Renal cortex interstitium (tissue), 15 donors: ENCODE measurements around the gene PODXL. TPM values are rescaled to one million over a fixed set of nuclear protein-coding genes. Genes with fewer than 3 reads are reported as not detected.

Source experiments
- DNase-seq, 11 donors: peaks; one replicate each; pipeline ENCODE4 v3.0.0-alpha.2; 2013; ENCODE audit warnings: low read depth in 9 of 11, low spot score in 4 of 11; ENCODE audit errors: extremely low read depth in 1 of 11
- long read RNA-seq, 16 experiments: transcript quantifications; one replicate each; lab custom pipeline, GENCODE V29; 2026
- polyA plus RNA-seq, 3 donors: library from polyadenylated mRNA; unstranded; fragments of 120-200 nt; gene quantifications; one replicate each; pipeline ENCODE4 v1.2.1, GENCODE V29; 2013; ENCODE audit not compliant: insufficient read length in 3 of 3

Gene PODXL
- polyA plus RNA-seq: 100 to 1,000 TPM; 669 to 759 (median 678) TPM
- long read RNA-seq, donor 1, transcript PODXL-205 (2 exons, 588 nt): major isoform, 24 of 319 reads
- long read RNA-seq, donor 1, transcript PODXL-206 (2 exons, 797 nt): minor isoform, 5 of 319 reads
- long read RNA-seq, donor 1, transcript PODXL-201 (8 exons, 2,011 nt): minor isoform, 10 of 319 reads
- long read RNA-seq, donor 1, partial matches to known transcripts: 278 of 319 reads
- long read RNA-seq, donor 1, other reads (novel, unspliced or antisense): 0 of 319 reads
- long read RNA-seq, donor 2, transcript PODXL-201 (8 exons, 2,011 nt): minor isoform, 12 of 304 reads
- long read RNA-seq, donor 2, transcript PODXL-205 (2 exons, 588 nt): major isoform, 19 of 304 reads
- long read RNA-seq, donor 2, partial matches to known transcripts: 267 of 304 reads
- long read RNA-seq, donor 2, other reads (novel, unspliced or antisense): 0 of 304 reads
- long read RNA-seq, donor 3, full-length matches to known transcripts: 65 of 333 reads
- long read RNA-seq, donor 3, partial matches to known transcripts: 268 of 333 reads
- long read RNA-seq, donor 3, other reads (novel, unspliced or antisense): 0 of 333 reads
- long read RNA-seq, donor 4, transcript PODXL-201 (8 exons, 2,011 nt): major isoform, 30 of 214 reads
- long read RNA-seq, donor 4, transcript PODXL-202 (9 exons, 2,105 nt): minor isoform, 12 of 214 reads
- long read RNA-seq, donor 4, partial matches to known transcripts: 163 of 214 reads
- long read RNA-seq, donor 4, other reads (novel, unspliced or antisense): 0 of 214 reads
- long read RNA-seq, donor 5: 0 reads
- long read RNA-seq, donor 6, transcript PODXL-206 (2 exons, 797 nt): minor isoform, 6 of 401 reads
- long read RNA-seq, donor 6, transcript PODXL-202 (9 exons, 2,105 nt): minor isoform, 6 of 401 reads
- long read RNA-seq, donor 6, transcript PODXL-205 (2 exons, 588 nt): major isoform, 40 of 401 reads
- long read RNA-seq, donor 6, transcript PODXL-201 (8 exons, 2,011 nt): minor isoform, 20 of 401 reads
- long read RNA-seq, donor 6, partial matches to known transcripts: 328 of 401 reads
- long read RNA-seq, donor 6, other reads (novel, unspliced or antisense): 0 of 401 reads
- long read RNA-seq, donor 7, full-length matches to known transcripts: 56 of 300 reads
- long read RNA-seq, donor 7, partial matches to known transcripts: 239 of 300 reads
- long read RNA-seq, donor 7, other reads (novel, unspliced or antisense): 5 of 300 reads
- long read RNA-seq, donor 8: 0 reads
- long read RNA-seq, donor 9, transcript PODXL-205 (2 exons, 588 nt): minor isoform, 11 of 222 reads
- long read RNA-seq, donor 9, transcript PODXL-201 (8 exons, 2,011 nt): major isoform, 29 of 222 reads
- long read RNA-seq, donor 9, transcript PODXL-206 (2 exons, 797 nt): minor isoform, 6 of 222 reads
- long read RNA-seq, donor 9, transcript PODXL-202 (9 exons, 2,105 nt): minor isoform, 12 of 222 reads
- long read RNA-seq, donor 9, partial matches to known transcripts: 156 of 222 reads
- long read RNA-seq, donor 9, other reads (novel, unspliced or antisense): 8 of 222 reads
- long read RNA-seq, donor 10, transcript PODXL-205 (2 exons, 588 nt): minor isoform, 11 of 246 reads
- long read RNA-seq, donor 10, transcript PODXL-201 (8 exons, 2,011 nt): major isoform, 18 of 246 reads
- long read RNA-seq, donor 10, transcript PODXL-202 (9 exons, 2,105 nt): minor isoform, 8 of 246 reads
- long read RNA-seq, donor 10, partial matches to known transcripts: 199 of 246 reads
- long read RNA-seq, donor 10, other reads (novel, unspliced or antisense): 6 of 246 reads
- long read RNA-seq, donor 11, transcript PODXL-201 (8 exons, 2,011 nt): major isoform, 25 of 199 reads
- long read RNA-seq, donor 11, transcript PODXL-202 (9 exons, 2,105 nt): minor isoform, 9 of 199 reads
- long read RNA-seq, donor 11, transcript PODXL-206 (2 exons, 797 nt): minor isoform, 8 of 199 reads
- long read RNA-seq, donor 11, transcript PODXL-205 (2 exons, 588 nt): minor isoform, 11 of 199 reads
- long read RNA-seq, donor 11, partial matches to known transcripts: 146 of 199 reads
- long read RNA-seq, donor 11, other reads (novel, unspliced or antisense): 0 of 199 reads
- long read RNA-seq, donor 12, transcript PODXL-201 (8 exons, 2,011 nt): major isoform, 6 of 124 reads
- long read RNA-seq, donor 12, transcript PODXL-205 (2 exons, 588 nt): major isoform, 6 of 124 reads
- long read RNA-seq, donor 12, partial matches to known transcripts: 105 of 124 reads
- long read RNA-seq, donor 12, other reads (novel, unspliced or antisense): 0 of 124 reads
- long read RNA-seq, donor 13: 0 reads
- long read RNA-seq, donor 14, transcript PODXL-201 (8 exons, 2,011 nt): major isoform, 16 of 305 reads
- long read RNA-seq, donor 14, transcript PODXL-205 (2 exons, 588 nt): minor isoform, 7 of 305 reads
- long read RNA-seq, donor 14, transcript PODXL-202 (9 exons, 2,105 nt): minor isoform, 7 of 305 reads
- long read RNA-seq, donor 14, partial matches to known transcripts: 275 of 305 reads
- long read RNA-seq, donor 14, other reads (novel, unspliced or antisense): 0 of 305 reads
- long read RNA-seq, donor 15, transcript PODXL-202 (9 exons, 2,105 nt): minor isoform, 11 of 141 reads
- long read RNA-seq, donor 15, transcript PODXL-205 (2 exons, 588 nt): minor isoform, 10 of 141 reads
- long read RNA-seq, donor 15, transcript PODXL-201 (8 exons, 2,011 nt): major isoform, 14 of 141 reads
- long read RNA-seq, donor 15, partial matches to known transcripts: 103 of 141 reads
- long read RNA-seq, donor 15, other reads (novel, unspliced or antisense): 0 of 141 reads
- long read RNA-seq, donor 16, full-length matches to known transcripts: 148 of 500 reads
- long read RNA-seq, donor 16, partial matches to known transcripts: 344 of 500 reads
- long read RNA-seq, donor 16, other reads (novel, unspliced or antisense): 8 of 500 reads

DNA sequence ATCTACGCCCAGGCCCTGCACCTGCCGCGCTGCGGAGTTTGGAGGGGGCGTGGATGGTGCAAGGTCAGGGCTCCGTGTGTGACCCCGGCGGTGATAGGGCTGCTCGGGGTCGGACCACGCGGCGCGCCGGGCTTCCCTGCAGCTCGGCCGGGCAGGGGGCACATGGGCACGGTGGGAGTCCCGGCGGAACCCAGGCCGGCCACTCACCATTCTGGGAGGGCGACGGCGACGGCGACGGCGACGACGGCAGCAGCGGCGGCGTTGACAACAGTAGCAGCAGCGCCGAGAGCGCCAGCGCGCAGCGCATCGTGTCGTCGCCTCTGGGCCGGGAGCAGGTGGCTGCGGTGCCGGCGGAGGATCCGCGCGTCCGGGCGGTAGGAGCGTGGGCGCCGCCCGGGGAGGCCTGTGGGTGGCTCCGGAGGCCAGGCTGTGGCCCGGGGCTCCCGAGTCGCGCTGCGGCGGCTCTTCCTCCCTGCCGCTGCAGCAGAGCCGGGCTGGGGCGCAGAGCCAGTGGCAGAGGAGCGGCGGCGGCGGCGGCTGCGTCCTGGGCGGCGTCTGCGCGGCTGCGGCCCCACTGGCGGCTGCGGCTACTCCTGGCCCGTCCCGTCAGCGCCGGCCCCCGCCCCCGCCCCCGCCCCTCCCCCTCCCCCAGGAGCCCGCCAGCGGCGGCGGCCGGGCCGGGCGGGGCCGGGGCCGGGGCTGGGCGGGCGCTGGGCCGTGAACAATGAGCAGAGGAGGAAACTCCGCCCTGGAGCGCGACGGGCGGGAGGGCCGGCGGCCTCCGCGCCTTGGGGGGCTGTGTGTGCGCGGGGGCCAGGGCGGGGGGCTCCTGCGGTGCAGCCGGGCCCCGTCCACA, at the start of gene PODXL:
Gene PODXL (minus strand): TSS at position 576 of the 856 bp plus-strand sequence. CDS start 269 bp downstream, at position 307.
- peak in 3 of 11 donors; percentile 41 to 57 (median 55) for DNase-seq

DNA sequence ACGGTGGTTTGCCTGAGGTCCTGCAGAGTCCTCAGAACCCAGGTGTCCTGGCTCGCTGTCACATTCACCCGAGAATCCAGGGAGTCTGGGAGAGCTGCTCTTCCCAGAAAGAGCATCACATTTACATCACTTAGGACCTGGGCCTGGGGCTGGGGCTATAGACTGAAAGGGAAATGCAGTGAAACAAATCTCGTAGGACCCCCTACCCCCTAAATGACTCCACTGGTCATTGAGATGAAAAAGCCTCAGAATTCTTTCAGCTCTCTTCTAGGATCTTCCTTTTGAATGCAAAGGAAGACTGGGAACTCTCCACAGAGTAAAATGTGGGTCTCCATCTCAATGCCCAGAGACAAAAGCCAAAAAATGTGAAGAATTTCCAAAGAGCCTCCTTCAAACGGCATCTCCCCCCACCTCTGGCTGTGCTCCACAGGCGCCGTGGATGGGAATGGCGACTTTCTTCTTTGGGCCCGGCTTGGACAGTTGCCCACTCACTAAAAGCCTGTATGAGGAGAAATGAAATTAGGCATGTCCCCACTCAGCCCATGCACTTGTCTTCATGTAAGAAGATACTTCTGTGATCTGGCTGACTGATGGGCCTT, 49.0 kb upstream of the PODXL start:
- no peak for DNase-seq

DNA sequence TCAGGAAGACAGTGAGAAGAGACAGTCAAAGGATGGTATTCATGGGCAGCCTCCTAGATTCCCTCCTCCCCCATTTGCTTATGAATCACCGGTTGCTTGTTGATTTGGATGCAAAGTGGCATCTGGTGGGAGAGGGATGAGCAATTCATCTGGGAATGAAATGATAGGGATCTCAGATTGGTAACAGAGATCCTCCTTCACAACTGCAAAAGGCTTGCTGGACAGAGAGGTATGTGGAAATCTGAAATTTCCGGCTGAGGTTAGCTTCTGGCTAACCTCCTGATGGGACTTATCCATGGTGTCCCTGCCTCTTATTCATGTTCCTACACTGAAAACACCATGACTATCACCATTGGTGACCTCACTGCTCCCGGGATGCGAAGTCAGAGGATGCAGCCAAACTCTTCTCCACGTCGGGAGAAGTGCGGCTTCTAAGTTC, 48.4 kb upstream of the PODXL start:
- no peak for DNase-seq

DNA sequence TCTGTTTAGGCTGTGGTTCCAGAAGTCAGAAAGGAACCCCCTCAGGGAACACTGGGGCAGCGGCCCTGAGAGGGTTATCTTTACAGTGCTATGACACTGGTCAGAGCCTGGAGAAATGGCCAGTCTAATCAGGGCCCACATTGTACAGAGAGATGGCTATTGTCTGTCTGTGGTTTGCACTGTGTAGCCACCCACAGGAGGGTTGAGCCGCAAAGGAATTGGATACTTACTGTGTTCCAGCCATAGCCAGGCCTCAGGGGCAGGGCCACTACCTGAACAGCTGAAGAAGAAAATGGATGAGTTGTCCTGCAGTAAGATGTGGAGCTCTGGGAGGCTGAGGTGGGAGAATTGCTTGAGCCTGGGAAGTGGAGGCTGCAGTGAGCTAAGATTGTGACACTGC, 47.5 kb upstream of the PODXL start:
- no peak for DNase-seq

DNA sequence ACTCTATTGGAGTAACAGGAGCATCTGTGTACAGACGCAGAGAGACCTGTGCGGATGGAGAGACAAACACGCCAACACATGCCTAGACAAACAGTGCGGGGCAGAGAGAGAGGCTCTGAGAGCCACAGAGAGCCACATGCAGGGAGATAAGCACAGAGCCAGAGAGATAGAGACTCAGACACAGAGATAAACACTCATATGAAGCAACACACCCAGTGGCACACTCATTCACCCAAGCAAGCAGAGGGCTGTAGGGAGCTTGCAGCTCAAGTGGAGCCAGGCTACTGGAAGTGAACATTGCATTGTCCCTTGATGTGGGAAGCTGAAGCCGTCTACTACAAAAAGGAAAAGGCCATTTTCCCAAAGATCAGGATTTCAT, 46.6 kb upstream of the PODXL start:
- DNase-seq: no peak

DNA sequence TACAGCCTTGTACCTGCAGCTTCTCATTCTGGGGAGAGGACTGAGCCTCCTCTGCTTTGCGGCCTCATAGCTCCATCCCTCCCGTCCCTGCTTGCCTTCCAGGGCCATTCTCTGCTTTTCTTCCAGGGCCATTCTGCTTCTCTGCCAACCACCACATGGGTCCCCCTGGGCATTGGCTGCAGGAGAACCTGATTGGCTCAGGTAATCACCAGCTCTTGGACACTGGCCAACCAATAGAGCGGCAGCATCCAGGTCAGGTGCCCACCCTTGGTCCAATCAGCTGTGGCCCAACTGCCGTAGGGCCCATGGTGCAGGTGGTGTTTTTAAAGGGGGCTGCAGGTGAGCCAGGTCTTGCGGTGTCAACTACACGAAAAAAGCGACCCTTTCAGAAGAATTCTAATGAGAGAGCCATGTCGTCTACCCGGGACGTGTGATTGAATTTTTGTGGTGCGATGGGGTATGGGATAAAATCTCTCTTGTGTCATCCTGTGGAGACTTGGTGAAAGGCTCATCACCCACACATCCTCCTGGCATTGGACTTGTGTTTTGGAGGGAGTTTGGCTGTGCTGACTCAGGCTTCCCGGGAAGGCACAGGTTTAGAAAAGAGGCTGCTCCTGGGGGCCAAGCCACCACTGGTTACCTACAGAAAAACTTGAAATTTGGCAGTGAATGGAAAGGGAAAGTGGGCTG, 46.0 kb upstream of the PODXL start:
- DNase-seq: no peak

DNA sequence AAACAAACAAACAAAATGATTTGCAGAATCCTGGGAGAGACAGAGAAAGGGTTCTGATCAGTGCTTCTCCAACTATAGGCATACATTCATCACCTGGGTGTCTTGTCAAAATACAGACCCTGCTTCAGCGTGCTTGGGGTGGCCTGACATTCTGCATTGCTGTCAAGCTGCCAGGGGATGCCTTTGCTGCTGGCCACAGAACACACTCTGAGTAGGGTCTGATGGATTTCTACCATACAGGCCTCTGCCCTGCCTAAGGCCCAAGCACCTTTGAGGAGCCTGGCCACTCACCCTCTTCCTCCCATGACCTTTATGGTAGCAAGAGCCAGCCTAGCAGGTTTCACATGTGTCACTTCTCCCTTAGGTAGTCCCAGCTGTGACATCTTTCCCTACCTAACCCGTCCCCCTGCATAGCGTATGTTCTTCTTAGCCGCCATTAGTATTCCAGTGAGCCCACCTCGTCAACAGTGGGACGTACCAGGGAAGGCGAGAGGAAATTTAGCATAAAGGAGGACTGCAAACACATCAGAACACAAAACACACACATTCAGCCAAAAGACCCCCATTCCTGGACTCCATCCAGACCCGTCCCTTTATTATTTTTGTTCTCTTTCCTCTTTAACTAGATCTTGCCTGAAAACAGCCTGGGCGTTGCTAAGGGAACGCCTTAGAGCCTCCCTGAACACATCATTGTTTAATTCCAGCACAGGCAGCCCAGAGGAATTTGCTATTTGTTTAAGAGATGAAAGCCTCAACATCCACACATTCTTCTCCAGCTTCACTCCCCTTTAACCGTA, 43.9 kb upstream of the PODXL start:
- peak in 1 of 11 donors; percentile 32 for DNase-seq

DNA sequence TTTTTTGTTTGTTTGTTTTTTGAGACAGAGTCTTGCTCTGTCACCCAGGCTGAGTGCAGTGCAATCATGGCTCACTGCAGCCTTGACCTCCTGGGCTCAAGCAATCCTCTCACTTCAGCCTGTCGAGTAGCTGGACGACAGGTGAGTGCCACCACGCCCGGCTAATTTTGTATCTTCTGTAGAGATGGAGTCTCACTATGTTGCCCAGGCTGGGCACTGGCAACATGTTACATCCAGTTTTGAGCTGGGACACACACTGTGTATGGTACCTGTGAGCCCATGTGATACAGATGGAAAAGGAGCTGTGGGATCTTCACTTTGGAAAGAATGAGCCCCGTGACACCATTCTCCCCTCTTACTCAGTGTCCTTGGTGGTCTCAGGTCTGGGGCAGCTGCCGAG, 40.4 kb upstream of the PODXL start:
- no peak for DNase-seq

DNA sequence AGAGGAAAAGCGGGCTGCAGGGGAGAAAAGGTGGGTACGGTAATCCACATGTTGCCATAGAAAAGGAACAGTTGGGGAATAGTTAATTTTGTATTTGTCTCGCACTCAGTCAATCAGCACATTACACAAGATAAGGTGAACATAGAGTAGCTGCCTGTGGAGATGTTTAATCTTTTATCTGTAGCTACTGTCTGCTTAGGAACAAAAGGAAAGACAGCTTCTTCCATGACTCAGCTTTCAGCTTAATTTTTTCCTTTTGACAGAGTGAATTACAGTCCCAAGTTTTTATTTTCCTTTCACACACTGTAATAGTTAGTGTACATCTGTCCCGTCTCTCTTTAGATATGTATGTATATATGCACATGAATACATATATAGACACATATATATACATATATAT, 39.3 kb upstream of the PODXL start:
- no peak for DNase-seq

DNA sequence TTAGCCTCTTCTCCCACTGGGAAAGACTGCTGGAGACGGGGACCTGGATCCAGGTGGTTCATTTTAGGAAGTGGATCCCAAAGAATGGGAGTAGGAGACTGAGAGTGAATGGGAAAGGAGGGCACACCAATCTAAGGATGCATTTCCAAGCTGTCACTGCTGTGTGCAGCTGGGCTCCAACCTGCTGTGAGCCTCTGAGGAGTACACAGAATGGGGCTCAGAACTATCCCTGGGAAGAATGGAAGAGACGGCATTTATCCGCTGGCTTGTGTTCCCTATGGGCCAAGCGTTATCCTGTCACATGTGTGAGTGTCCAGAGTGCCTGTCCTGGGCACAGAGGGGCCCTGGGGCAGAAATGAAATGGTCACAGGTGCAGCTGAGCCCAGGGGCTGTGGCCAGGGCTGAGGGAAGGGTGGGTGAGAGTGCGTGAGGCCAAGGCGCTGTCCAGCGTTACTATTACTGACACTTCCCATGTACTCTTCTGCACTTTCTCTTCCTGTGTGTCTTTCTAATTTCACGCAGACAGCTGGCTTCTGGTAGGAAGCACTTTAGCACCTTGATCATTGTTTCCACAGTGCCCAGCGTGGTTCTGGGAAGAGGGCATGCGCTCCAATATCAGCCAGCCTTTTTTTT, 35.4 kb upstream of the PODXL start:
- no peak for DNase-seq

DNA sequence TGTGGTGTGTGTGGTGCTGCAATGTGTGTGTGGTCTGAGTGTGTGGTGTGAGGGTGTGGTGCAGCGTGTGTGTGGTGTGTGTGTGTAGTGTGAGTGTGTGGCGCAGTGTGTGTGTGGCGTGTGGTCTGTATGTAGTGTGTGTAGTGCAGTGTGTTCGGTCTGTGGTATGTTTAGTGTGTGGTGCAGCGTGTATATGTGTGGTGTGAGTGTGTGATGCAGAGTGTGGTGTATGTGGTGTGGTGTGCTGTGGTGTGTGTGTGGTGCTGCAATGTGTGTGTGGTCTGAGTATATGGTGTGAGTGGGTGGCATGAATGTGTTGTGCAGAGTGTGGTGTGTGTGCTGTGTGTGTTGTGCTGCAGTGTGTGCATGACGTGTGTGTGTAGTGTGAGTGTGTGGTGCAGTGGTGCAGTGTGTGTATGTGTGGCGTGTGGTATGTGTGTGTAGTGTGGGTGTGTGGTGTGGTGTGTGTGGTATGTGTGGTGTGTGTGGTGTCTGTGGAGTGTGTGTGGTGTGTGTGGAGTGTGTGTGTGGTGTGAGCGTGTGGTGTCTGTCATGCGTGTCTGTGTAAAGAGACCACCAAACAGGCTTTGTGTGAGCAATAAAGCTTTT, 31.0 kb upstream of the PODXL start:
- DNase-seq: no peak

DNA sequence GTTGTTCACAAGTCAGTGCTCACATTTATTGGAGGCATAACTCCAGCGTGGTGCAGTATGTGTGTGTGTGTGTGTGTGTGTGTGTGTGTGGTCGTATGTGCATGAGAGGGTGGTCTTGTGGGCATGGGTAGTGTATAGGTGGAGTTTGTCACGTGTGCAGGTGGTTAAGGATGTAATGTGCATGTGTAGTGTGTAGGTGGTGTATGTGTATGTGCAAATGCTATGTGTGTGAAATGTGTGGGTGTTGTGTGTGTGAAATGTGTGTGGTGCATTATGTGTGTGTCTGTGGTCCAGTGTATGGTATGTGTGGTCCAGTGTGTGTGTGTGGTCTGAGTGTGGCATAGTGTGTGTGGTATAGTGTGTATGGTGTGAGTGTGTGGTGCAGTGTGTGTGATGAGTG, 30.3 kb upstream of the PODXL start:
- no peak for DNase-seq
